Uterus (tissue), 2 donors: ENCODE results near the gene CH25H.

Source experiments
- CTCF ChIP-seq, 4 experiments: fragments of 200-600 bp in 2 of 4; fragments of 450-650 bp in 2 of 4; sonication (generic) in 2 of 4; IDR thresholded peaks; one replicate each; pipeline ENCODE4 v1.5.1; 2016 to 2019; ENCODE audit warnings: antibody characterized with exemption in 4 of 4, mild to moderate bottlenecking in 2 of 4, moderate library complexity in 1 of 4
- POLR2A ChIP-seq, 2 donors: fragments of 450-650 bp; IDR thresholded peaks; one replicate each; pipeline ENCODE4 v1.6.1; 2016; ENCODE audit warnings: antibody characterized with exemption in 2 of 2, mild to moderate bottlenecking in 1 of 2, moderate library complexity in 1 of 2

- TF ChIP-seq CTCF (IDR thresholded peaks at IDR 0.05) (no peak), POLR2A (IDR thresholded peaks at IDR 0.05) (no peak)
Measured at GRCh38 chr10:89167915-89168314, 39.2 kb downstream of the CH25H start.
